ENCODE measurements around the gene MYADML2.

The MYADML2 gene

GRCh38 chr17:81986606-81987005 lies 39.6 kb upstream of the MYADML2 start:
- TF ChIP-seq FOXP2 (optimal IDR thresholded peaks at IDR 0.05; ENCODE audit: borderline replicate concordance, extremely low read depth, extremely low read length, insufficient read depth) (no peak), REST (IDR thresholded peaks at IDR 0.05; ENCODE audit: insufficient read depth in 1 of 2, low read depth in 2 of 2, low read length in 2 of 2) (no peak), POLR2AphosphoS5 (IDR thresholded peaks at IDR 0.05; ENCODE audit: low read depth, low read length) (no peak), TAF1 (IDR thresholded peaks at IDR 0.05; ENCODE audit: borderline replicate concordance, insufficient read depth, low read length) (no peak), SIN3A (IDR thresholded peaks at IDR 0.05; ENCODE audit: borderline replicate concordance, insufficient read depth, low read length) (no peak)

GRCh38 chr17:81984773-81985410 lies 37.9 kb upstream of the MYADML2 start:
- no peak for TF ChIP-seq TAF1 (IDR thresholded peaks at IDR 0.05; ENCODE audit: borderline replicate concordance, insufficient read depth, low read length)
- no peak for TF ChIP-seq REST (IDR thresholded peaks at IDR 0.05; ENCODE audit: insufficient read depth in 1 of 2, low read depth in 2 of 2, low read length in 2 of 2)
- no peak for TF ChIP-seq SIN3A (IDR thresholded peaks at IDR 0.05; ENCODE audit: borderline replicate concordance, insufficient read depth, low read length)
- TF ChIP-seq POLR2AphosphoS5 (IDR thresholded peaks at IDR 0.05; ENCODE audit: low read depth, low read length): no peak
- no peak for TF ChIP-seq FOXP2 (optimal IDR thresholded peaks at IDR 0.05; ENCODE audit: borderline replicate concordance, extremely low read depth, extremely low read length, insufficient read depth)

- no peak for TF ChIP-seq FOXP2 (optimal IDR thresholded peaks at IDR 0.05; ENCODE audit: borderline replicate concordance, extremely low read depth, extremely low read length, insufficient read depth)
- TF ChIP-seq POLR2AphosphoS5 (IDR thresholded peaks at IDR 0.05; ENCODE audit: low read depth, low read length): no peak
- no peak for TF ChIP-seq TAF1 (IDR thresholded peaks at IDR 0.05; ENCODE audit: borderline replicate concordance, insufficient read depth, low read length)
- no peak for TF ChIP-seq REST (IDR thresholded peaks at IDR 0.05; ENCODE audit: insufficient read depth in 1 of 2, low read depth in 2 of 2, low read length in 2 of 2)
- no peak for TF ChIP-seq SIN3A (IDR thresholded peaks at IDR 0.05; ENCODE audit: borderline replicate concordance, insufficient read depth, low read length)
These were observed 36.8 kb upstream of the MYADML2 start for GRCh38 chr17:81983639-81984373.

GRCh38 chr17:81983011-81983638 lies 36.1 kb upstream of the MYADML2 start:
- TF ChIP-seq REST (IDR thresholded peaks at IDR 0.05; ENCODE audit: insufficient read depth in 1 of 2, low read depth in 2 of 2, low read length in 2 of 2): no peak
- TF ChIP-seq TAF1 (IDR thresholded peaks at IDR 0.05; ENCODE audit: borderline replicate concordance, insufficient read depth, low read length): no peak
- TF ChIP-seq FOXP2 (optimal IDR thresholded peaks at IDR 0.05; ENCODE audit: borderline replicate concordance, extremely low read depth, extremely low read length, insufficient read depth): no peak
- no peak for TF ChIP-seq POLR2AphosphoS5 (IDR thresholded peaks at IDR 0.05; ENCODE audit: low read depth, low read length)
- TF ChIP-seq SIN3A (IDR thresholded peaks at IDR 0.05; ENCODE audit: borderline replicate concordance, insufficient read depth, low read length): no peak

Measured in PFSK-1 (cell line).